Dedifferentiated amniotic fluid mesenchymal stem cell (primary cell): Measurements from ENCODE around the gene IFITM1.

ENCODE experiments used
- DNase-seq: peaks from one replicate; pipeline ENCODE4 v3.0.0-alpha.2; 2016; ENCODE audit errors: extremely low spot score

Gene IFITM1

DNA sequence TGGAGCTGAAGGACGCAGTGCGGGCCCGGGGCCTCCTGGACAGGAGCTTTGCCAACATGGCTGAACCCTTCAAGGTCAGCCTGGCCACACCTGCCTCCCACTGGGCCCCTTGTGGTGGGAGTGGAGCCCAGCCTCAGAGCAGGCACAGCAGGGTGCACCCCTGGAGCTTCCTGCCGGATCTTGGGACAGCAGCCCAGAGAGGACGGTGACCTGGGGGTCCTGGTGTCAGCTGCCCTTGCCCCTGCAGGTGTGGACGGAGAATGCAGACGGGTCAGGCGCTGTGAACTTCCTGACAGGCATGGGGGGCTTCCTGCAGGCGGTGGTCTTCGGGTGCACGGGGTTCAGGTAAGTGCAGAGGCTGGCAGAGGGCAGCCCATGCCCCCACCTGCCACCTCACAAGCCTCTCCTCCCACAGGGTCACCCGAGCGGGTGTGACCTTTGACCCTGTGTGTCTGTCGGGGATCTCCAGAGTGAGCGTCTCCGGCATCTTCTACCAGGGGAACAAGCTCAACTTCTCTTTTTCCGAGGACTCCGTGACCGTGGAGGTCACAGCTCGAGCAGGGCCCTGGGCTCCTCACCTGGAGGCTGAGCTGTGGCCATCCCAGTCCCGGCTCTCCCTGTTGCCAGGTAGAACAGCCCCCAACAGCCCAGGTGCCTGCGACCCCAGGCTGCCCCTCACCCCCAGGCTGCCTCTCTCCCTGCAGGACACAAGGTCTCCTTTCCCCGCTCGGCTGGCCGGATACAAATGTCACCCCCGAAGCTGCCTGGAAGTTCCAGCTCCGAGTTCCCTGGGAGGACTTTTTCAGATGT is 19.8 kb upstream of the IFITM1 start:
- DNase-seq, result no peak

DNA sequence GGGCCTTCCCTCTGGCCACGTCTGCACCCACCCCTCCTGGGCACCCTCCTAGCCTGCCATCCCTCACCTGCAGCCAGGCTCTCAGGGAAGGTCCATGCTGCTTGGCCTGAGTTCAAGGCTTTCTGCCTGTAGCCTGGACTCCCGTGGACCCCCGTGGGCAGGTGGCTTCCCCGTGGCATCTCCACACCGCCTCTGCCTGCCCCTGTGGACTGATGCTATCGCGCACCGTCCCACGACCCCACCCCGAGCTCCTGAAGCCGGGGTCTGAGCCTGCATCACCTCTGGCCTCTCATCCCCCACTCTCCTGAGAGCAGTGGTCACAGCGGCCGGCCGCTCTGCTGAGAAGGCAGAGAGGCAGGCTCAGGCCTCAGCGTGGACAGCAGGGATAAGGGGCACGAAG is 19.1 kb upstream of the IFITM1 start:
- no peak for DNase-seq

DNA sequence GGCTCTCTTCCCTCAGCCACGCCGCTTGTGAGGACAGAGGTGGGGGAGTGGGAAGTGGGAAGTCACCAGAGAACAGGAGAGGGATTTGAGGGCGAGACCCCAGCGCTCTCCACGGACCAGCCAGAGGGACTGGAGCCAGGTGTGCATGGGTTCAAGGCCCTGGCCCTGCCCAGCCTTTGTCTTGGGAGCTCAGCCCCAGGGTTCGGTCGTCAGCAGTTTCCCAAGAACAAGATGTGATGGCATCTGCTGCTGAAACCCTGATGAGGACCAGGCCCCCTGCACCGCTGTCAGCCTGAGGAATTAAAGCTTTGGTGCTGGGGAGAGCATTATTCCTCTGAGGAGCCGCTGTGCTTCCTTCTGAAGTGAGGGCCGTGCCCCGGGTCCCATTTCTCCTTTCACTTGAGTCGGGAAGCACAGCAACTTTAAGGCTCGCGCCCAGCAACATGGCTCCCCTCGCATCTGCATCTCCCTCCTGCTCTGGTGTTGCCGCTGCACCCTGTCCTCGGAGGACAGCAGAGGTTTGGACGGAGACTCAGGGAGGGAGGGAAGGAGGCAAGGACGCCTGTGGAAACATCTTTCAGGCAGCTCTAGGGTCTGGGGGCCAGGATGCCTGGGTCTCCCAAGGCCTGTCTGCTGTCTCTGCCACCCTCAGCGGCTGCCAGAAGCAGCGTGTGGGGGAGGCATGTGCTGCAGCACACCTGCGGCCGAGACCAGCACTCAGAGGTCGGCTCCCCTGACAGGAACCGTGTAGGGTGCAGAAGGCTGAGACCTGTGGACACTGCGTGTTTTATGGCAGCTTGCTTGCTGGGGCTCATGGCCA is 18.3 kb upstream of the IFITM1 start:
- no peak for DNase-seq

DNA sequence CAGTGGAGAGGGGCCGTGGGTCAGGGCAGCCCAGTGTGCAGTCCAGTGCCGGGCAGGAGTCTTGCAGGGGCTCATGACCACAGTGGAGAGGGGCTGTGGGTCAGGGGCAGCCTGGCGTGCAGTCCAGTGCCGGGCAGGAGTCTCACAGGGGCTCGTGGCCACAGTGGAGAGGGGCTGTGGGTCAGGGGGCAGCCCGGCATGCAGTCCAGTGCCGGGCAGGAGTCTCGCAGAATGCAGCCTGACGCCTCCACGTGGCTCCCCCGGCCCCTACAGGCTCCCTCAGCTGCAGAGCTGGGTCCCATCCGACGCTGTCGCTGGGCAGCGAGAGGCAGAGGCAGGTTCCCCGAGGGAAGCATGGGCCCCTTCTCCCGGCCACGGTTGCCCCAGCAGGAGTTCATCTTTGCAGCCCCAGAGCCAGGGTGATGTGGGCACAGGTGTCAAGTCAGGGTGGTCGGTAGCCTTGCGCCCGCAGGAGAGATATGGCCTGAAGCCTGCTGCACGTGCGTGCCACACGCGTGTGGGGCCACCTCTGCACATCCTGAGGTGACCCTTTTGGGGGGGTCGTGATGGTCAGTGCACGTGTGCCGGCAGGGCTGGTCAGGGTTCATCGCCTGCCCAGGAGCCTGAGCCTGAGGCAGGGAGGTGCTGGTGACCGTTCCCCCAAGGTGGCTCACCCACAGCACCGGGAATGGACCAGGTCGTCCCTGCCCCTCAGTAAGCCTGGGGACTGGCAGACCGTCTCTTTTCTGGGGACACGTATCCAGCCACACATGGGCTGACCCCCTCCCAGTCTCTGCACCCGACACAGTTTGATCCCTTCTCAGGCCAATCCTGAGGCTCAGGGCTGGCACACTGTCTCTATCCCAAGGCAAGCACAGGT is 17.4 kb upstream of the IFITM1 start:
- DNase-seq, result no peak

DNA sequence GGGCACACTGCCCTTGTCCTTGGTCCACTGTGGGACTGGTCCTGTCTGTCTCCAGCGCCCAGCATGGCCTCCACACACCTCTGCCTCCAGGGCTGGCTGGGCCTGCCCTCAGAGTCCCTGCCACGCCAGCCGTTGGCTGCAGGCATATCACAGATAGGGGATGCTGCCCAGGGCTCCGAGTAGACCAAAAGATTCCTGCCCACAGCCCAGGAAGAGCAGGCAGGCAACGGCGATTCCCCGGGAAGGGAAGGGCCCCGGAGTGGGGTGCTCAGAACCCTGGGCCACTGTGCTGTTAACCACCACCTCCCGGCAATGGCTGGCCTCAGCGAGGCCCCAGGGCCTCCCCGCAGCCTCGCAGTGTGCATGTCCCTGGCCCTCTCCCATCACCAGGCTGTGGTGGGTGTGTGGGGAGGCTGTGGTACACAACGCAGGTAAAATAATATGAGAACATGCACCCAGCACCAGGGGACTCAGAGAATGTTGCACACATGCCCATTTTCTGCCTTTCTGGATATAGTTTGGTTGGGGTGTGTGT is 16.7 kb upstream of the IFITM1 start:
- no peak for DNase-seq

DNA sequence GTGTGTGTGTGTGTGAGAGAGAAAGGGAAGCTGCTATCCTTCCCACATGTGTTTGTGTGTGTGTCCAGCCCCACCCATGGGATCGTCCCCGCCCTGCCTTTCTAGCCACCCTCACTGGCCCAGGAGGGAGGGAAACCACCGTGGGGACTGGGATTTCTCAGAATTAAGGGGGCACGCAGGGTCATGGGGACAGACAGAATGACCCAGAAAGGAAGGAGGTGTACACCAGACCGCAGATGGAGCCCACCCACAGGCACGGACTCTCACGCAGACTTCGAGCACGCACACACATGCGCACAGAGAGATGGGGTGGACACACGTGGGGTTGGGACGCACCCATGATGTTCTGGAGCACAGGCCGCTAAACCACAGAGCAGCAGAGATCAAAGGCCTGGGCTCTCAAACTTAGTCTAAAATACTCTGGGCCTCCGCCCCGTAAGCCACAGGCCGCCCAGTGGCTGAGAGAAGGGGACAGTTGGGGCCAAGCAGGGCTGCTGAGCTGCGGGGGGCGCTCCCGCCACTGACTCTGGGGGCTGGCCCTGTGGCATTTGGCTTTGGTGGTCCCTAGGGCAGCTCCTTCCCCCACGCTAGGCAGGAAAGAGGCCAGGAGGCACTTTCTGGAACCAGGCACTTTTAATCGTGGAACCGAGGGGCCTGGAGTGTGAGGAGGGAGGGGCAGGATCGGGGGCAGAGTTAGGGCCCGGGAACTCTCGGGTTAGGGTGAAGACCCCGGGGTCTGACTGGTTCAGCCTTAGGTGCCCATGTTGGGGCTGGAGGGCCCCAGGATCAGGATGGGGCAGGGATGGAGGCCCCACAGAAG is 16.0 kb upstream of the IFITM1 start:
- no peak for DNase-seq

DNA sequence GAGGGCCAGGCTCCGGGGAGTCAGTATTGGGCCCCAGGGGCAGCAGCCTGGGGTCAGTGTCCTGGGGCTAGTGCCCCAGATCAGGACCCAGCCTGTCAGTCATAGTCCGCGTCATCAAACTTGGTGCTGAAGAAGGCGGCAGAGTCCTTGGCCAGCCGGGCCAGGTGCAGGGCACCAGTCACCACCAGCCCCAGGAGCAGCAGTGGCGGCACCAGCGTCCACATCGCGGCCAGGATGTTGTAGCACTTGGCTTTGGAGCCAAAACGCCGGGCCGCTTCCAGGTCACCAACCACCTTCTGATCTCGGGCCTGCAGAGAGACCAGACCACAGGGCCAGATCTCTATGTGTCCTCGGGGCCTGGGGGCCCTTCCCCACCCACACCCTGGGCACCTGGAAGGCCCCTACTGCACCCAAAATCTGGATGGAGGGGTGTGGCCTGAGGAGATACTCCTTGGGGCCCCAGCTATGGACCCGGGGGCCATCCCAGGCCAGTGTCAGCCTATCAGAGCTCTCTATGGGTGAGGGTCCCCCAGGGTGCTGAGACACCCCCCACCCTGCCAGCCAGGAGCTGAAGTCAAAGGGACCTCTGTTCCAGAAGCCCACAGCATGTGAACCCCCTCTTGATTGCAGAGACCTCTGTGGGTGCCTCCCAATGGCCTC is 15.3 kb upstream of the IFITM1 start:
- DNase-seq, result no peak

DNA sequence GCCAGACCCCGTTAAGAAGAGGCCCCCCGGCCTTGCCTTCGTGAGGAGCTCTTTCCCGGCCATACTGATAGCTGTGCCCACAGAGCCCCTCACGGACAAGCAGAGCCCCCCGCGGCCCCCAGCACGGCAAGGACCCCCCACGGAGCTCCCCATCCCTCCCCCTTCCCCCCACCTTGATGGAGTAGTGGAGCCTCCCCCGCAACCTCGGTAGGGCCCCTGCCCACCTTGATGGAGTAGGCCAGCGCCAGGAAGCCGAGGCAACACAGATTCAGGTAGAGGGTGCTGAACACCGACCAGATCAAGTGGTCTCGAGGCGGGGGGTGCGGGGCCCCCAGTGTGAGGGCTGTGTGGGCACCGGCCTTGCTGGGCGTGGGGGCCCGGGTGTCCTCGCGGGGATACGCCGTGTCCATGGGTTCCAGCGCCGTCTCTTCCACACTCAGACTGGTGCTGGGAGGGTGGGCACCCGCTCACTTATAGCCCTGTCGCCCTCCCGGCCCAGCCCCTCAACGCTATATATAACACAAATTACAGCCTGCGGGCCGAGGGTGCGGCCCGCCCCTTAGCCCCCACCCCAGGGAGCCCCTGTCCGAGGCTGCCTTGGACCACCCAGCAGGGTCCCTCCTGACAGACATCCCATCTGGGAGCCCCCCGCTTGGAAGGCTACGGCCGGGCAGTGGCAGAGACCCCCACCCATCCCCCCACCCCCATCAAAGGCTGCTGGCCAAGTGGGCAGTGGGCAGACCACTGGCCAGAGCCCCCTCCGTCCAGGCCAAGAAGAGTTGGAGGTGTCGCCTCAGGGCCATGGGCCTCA is 14.6 kb upstream of the IFITM1 start, which contains the start of gene IFITM5:
TSS of gene IFITM5 (minus strand) at position 446 of the 811 bp plus-strand sequence. CDS start at position 410, 36 bp downstream.
- no peak for DNase-seq

DNA sequence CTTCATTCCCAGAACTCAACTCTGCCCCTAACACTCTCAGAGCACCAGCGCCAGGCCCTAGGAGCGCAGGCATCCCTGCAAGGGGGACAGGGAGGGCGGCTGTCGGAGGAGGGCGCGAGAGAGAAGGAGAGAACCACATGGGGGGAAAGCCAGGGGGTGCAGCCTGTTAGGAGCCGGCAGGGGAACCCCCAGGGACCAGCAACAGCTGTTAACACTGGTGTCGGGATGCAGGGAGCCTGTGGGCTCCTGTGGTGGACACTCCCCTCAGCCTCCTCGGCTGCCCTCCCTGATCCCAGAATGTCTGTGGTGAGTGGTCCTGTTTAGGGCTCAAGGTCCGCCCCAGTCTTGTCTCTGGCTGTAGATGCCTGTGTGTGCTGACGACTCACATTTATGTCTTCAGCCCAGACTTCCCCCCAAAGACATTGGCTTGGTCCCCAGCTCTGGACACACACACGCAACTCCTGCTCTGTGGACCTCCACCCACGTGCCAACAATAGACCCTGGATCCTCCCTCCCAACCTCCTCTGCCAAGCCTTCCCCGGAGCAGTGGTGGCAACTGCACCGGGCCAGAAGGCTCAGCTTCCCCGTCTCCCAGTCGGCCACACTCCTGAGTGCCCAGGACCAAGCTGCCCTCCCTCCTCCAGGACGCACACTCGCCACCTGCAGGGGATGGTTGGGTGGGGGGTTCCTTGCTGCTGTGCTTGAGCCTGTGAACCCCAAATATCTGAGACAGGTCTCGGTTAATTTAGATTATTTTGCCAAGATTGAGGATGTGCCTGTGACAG is 13.7 kb upstream of the IFITM1 start:
- DNase-seq, result no peak

DNA sequence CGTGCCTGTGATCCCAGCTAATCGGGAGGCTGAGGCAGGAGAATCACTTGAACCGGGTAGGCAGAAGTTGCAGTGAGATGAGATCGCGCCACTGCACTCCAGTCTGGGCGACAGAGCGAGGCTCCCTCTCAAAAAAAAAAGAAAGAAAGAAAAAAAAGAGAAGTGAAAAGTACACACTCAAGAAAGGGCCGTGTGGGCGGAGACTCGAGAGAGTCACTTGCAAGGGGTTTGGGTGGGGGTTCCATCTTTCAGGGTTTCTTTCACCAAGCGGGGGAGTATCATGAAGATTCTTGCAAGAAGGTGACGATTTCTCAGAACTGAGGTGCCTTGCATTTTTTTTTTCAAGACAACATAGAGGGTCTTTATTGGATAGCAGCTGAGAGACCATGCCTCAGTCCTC is 10.5 kb upstream of the IFITM1 start:
- no peak for DNase-seq

DNA sequence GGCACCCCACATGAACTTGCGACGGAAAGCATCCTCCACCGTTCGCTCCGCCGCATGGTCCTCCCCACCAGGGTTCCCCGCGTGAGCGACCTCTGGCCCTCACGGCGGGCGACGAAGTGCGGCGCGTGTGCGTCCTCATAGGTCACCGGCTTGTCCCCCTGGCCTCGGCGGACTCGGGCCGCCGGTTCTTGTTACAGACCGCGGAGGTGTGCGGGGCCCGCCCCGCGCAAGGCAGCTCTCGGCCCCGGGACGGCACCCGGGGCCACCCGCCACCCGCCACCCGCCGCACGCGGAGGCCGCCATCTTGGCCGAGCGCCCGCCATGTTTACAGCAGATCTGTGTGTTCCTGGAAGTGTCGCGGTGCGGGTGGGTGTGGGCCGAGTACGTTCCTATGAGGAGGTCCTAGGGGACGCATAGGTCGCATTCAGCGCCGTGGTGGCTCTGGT is 9.8 kb upstream of the IFITM1 start:
- no peak for DNase-seq

DNA sequence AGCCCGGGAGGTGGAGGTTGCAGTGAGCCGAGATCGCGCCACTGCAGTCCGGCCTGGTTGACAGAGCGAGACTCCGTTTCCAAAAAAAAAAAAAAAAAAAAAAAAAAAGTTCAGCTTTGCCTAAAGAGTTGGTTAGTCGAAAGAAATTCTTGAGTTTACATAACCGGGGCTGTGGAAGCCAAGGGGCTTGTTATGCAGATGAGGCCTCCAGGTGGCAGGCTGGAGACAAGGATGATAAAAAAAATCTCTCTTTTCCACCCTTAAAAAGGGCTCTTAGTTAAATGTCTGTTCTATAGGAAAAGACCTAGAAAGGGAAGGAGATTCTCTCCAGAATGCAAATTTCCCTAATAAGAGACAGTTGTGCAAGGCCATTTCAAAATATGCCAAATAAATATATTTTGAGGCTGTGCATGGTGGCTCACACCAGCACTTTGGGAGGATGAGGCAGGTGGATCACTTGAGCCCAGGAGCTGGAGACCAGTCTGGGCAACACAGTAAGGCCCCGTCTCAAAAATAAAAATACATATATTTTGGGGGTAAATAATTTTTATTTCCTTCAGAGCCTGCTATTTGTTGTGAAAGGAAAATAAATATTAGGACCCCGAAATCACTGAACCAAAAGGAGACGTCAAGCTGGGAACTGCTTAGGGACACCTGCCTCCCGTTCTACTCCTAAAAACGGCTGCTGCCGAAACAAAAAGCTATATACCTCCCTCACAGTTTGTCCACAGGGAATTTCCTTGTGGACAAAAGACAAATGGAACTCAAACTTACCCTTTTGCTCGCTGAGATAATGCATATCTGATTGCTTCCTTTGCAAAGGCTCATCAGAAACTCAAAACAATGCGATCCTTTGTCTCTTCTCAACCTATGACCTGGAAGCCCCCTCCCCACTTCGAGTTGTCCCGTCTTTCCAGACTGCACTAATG is 8.7 kb upstream of the IFITM1 start:
- peak; percentile 79 for DNase-seq

DNA sequence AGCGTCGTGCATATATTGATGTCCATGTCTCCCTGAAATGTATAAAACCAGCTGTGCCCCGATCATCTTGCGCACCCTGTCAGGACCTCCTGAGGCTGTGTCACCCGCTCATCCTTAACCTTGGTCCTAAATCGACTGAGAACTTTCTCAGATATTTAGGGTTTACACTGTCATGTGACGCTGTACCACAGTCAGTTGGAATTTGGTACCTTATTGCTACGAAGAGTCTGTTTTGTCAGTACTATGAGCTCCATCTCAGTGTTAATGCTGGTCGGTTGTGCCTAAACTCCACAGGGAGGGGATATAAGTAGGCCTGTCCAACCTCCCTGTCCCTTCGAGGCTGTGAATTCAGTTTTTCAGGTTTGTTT is 8.0 kb upstream of the IFITM1 start:
- DNase-seq, result no peak

DNA sequence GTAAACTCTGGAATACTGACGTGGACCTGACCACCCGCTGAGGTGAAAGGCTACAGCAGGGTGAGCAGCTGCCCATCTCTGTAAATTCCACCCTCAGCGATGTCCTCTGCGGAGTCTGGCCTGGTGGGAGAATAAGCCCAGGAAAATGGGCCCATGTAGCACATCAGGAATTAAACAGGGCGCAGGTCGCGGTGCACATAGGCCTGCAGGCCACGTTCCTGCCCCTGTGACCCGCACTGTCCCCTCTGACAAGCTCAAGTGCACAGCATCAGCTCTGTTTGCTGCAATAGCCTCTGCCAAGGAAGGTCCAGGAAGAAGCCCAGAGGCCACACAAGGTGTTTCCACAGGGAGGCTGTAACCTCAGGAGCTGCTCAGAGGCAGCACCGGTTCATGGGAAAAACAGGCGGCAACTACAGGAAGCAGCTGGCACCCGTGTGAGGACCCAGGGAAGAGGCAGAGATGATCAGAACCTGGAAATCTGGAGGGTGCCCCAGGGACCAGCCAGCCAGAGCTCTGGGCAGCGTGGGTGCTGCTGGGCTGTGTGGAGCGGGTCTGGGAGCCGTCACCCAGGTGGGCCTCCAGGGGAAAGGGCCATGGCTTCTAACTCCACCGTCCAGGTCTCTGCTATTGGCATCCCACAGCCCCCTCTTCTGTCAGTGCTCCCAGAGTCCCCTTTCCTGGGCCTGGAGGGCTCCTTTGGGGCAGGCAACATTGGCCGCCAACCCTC is 7.0 kb upstream of the IFITM1 start:
- no peak for DNase-seq

DNA sequence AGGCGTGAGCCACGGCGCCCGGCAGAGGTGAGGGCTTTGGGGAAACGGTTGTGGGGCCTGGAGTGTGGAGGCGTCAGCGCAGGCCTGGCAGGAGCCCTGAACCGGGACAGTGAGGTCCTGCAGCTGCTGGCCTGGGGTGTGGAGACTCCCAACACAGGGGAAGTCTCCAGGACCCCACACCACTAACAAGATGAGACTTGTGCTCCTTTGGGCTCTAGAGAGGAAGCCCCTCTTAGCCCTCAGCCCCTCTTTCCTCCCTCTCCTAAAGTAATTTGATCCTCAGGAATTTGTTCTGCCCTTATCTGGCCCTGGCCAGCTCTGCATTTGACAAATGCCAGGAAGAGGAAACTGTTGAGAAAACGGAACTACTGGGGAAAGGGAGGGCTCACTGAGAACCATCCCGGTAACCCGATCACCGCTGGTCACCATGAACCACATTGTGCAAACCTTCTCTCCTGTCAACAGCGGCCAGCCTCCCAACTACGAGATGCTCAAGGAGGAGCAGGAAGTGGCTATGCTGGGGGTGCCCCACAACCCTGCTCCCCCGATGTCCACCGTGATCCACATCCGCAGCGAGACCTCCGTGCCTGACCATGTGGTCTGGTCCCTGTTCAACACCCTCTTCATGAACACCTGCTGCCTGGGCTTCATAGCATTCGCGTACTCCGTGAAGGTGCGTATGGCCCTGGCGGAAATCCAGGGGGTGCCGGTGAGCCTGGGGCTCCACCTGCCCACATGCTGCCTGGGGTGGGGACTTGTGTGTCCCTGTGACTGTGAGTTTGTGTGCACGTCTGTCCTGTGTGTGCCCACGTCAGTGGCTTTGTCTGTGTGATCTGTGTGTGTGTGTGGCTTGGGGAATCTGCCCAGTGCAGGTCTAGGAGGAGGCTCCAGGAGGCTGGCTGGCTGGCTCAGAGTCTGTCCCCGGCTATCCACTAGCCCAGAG is 5.8 kb upstream of the IFITM1 start, which contains the start of gene IFITM2:
TSS of gene IFITM2 (plus strand) at position 51 of the 943 bp plus-strand sequence. CDS start at position 428, 377 bp downstream.
- DNase-seq, result peak; percentile 54
